Ovary (tissue), 3 donors: Measurements from ENCODE around the gene NLRC5.

Experiments
- CTCF ChIP-seq, 3 donors: fragments of 450-650 bp in 2 of 3; fragments of 200-600 bp in 1 of 3; IDR thresholded peaks; one replicate each; pipeline versions ENCODE4 v1.5.1 to v1.8.0; 2016 to 2022; ENCODE audit warnings: antibody characterized with exemption in 3 of 3, mild to moderate bottlenecking in 1 of 3
- EP300 ChIP-seq: sonication (generic); formaldehyde crosslinking; IDR thresholded peaks from one replicate; pipeline ENCODE4 v1.6.1; 2017; ENCODE audit warnings: antibody characterized with exemption
- POLR2A ChIP-seq: fragments of 450-650 bp; IDR thresholded peaks from one replicate; pipeline ENCODE4 v1.6.1; 2017; ENCODE audit warnings: antibody characterized with exemption, mild to moderate bottlenecking, moderate library complexity
- donor health status: DM: no; HTN: no; CAD: no.

- TF ChIP-seq CTCF (IDR thresholded peaks at IDR 0.05): no peak
- TF ChIP-seq POLR2A: no peak
- TF ChIP-seq EP300: no peak
Measured at GRCh38 chr16:57098188-57098841, 109.0 kb downstream of the NLRC5 start.
